CD4-positive, alpha-beta T cell (primary cell): ENCODE data around the gene TTC39B. TPM values are rescaled to one million over a fixed set of nuclear protein-coding genes. Genes with fewer than 3 reads are reported as not detected.

Source experiments
- ATAC-seq: fragments of 200-7000 bp; cut with Tn5 transposase; one replicate; pipeline ENCODE4 v1.10.0; 2022; ENCODE audit warnings: mild to moderate bottlenecking; ENCODE audit not compliant: poor library complexity
- CTCF ChIA-PET: fragments of 350-600 bp; sonication (Branson Sonifier 250); formaldehyde crosslinking; loops from one replicate; lab custom pipeline; 2021; ENCODE audit warnings: antibody characterized with exemption, inconsistent platforms; lab: Charles Lee
- POLR2A ChIA-PET: fragments of 350-600 bp; sonication (Branson Sonifier 250); formaldehyde crosslinking; loops from one replicate; lab custom pipeline; 2021; ENCODE audit warnings: antibody characterized with exemption, inconsistent platforms; lab: Charles Lee
- DNase-seq, 14 experiments: peaks; one replicate each; pipeline ENCODE4 v3.0.0-alpha.2; 2013 to 2020; ENCODE audit warnings: mixed read lengths in 2 of 14
- H3K27ac ChIP-seq, 2 donors: one replicate each; pipeline versions ENCODE4 v1.5.1 to v1.7.0; 2013; ENCODE audit warnings: low read length in 2 of 2, low read depth in 1 of 2, mild to moderate bottlenecking in 1 of 2
- H3K27me3 ChIP-seq, 2 experiments: 1 replicate in 1 of 2; 2 replicates in 1 of 2; pipeline versions ENCODE4 v1.6.1 to v1.7.0; 2013; ENCODE audit warnings: low read length in 2 of 2, control low read depth in 1 of 2, mild to moderate bottlenecking in 1 of 2, moderate library complexity in 1 of 2; ENCODE audit not compliant: insufficient read depth in 2 of 2, control insufficient read depth in 1 of 2
- H3K36me3 ChIP-seq: one replicate; pipeline ENCODE4 v1.6.1; 2013; ENCODE audit warnings: low read length, control low read depth; ENCODE audit not compliant: insufficient read depth
- H3K4me1 ChIP-seq: one replicate; pipeline ENCODE4 v1.6.1; 2013; ENCODE audit warnings: low read length, control low read depth; ENCODE audit not compliant: insufficient read depth
- H3K4me3 ChIP-seq: one replicate; pipeline ENCODE4 v1.5.1; 2013; ENCODE audit warnings: mild to moderate bottlenecking, low read length, moderate library complexity
- H3K9me3 ChIP-seq, 2 experiments: 1 replicate in 1 of 2; 2 replicates in 1 of 2; pipeline versions ENCODE4 v1.6.1 to v1.7.0; 2013; ENCODE audit warnings: low read length in 2 of 2, mild to moderate bottlenecking in 2 of 2, control low read depth in 1 of 2, moderate library complexity in 1 of 2; ENCODE audit not compliant: control insufficient read depth in 1 of 2, insufficient read depth in 1 of 2
- H3K27ac Mint-ChIP-seq: one replicate; pipeline ENCODE4 v1.8.0; 2020; ENCODE audit warnings: mixed read lengths
- H3K27me3 Mint-ChIP-seq: one replicate; pipeline ENCODE4 v1.8.0; 2021; ENCODE audit warnings: mixed read lengths
- H3K36me3 Mint-ChIP-seq: one replicate; pipeline ENCODE4 v1.8.0; 2021; ENCODE audit warnings: low read depth, mixed read lengths
- H3K4me1 Mint-ChIP-seq: one replicate; pipeline ENCODE4 v1.8.0; 2021; ENCODE audit warnings: low read depth, mixed read lengths
- H3K4me3 Mint-ChIP-seq: one replicate; pipeline ENCODE4 v1.8.0; 2020; ENCODE audit warnings: mild to moderate bottlenecking, mixed read lengths
- H3K9me3 Mint-ChIP-seq: one replicate; pipeline ENCODE4 v1.8.0; 2020; ENCODE audit warnings: mixed read lengths
- intact Hi-C, 2 experiments: fragments of 100-400 bp; cut with DNase I in 1 of 2; cut with micrococcal nuclease in 1 of 2; formaldehyde crosslinking; loops; one replicate each; pipeline versions ENCODE4 v1.15.1 to v1.9.0; 2023 to 2025; cut with DNase I, micrococcal nuclease
- total RNA-seq, 174 experiments: library from RNA in 2 of 174; stranded (reverse) in 2 of 174; gene quantifications; one replicate each; pipeline ENCODE4 v1.2.3 and lab custom pipeline; 2021 to 2026
- TF ChIP-seq, protein P1 (sequence below): fragments of 200-600 bp; IDR thresholded peaks from one replicate; pipeline ENCODE4 v1.8.0; 2022; ENCODE audit warnings: antibody characterized with exemption, mild to moderate bottlenecking

The TTC39B gene
- total RNA-seq, 2 experiments from 2014 or later: 37.6 to 43.6 TPM

DNA sequence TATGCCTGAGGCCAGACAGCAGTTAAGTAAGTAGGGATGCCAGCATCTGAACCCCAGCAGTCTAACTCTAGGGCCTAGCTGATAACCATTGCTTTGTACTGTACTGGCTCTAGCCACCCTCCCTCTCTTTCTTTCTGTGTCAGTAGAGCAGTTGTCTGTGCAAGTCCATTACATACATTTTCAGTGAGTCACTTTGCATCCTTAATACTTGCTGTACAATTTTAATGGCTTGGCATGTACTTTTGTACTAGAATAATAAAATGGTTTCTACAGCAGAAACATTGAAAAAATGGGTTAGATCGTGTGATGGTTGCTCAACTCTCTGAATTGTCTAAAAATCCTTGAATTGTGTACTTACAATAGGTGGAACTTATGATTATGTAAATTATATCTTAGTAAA, 1.5 kb upstream of the TTC39B start:
- Mint-ChIP-seq H3K4me3 (peak overlapping the region; percentile 99), H3K27ac (peak overlapping the region; percentile 87), H3K4me1 (peaks cover 65% of the 10 kb centered on the region), H3K9me3 (no peaks in the 10 kb centered on the region), H3K36me3 (peaks cover 20% of the 10 kb centered on the region), H3K27me3 (no peaks in the 10 kb centered on the region)
- Histone ChIP-seq H3K4me1 (peaks cover 34% of the 10 kb centered on the region), H3K27me3 (no peaks in the 10 kb centered on the region), H3K9me3 (no peaks in the 10 kb centered on the region), H3K27ac (peak overlapping the region in 1 of 2 donors; percentile 2), H3K4me3 (no peak overlapping the region), H3K36me3 (no peaks in the 10 kb centered on the region)
- DNase-seq: no peak
- TF ChIP-seq, protein P1, sequence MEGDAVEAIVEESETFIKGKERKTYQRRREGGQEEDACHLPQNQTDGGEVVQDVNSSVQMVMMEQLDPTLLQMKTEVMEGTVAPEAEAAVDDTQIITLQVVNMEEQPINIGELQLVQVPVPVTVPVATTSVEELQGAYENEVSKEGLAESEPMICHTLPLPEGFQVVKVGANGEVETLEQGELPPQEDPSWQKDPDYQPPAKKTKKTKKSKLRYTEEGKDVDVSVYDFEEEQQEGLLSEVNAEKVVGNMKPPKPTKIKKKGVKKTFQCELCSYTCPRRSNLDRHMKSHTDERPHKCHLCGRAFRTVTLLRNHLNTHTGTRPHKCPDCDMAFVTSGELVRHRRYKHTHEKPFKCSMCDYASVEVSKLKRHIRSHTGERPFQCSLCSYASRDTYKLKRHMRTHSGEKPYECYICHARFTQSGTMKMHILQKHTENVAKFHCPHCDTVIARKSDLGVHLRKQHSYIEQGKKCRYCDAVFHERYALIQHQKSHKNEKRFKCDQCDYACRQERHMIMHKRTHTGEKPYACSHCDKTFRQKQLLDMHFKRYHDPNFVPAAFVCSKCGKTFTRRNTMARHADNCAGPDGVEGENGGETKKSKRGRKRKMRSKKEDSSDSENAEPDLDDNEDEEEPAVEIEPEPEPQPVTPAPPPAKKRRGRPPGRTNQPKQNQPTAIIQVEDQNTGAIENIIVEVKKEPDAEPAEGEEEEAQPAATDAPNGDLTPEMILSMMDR: no peak
- intact Hi-C loops: loop anchor here in 1 of 2 experiments (5.0 kb wide), 1 partner anchor 114 kb away; the partner anchor contains the start of gene SNAPC3
- ATAC-seq: no peak
- POLR2A ChIA-PET: interaction anchor here (0.7 to 4.6 kb wide), 7 partner anchors 8 to 203 kb away, joined by 3 to 69 read pairs (median 21); partner anchors contain the start of gene PSIP1
- CTCF ChIA-PET: interaction anchor here (0.6 to 3.0 kb wide), 3 partner anchors 10 to 35 kb away, joined by 3 to 12 read pairs (median 3); no protein-coding TSS in a partner anchor

GRCh38 chr9:15307523-15307841, 466 bp upstream of the TTC39B start:
- Mint-ChIP-seq H3K4me1 (peaks cover 65% of the 10 kb centered on the region), H3K27ac (peak overlapping the region; percentile 87), H3K9me3 (no peaks in the 10 kb centered on the region), H3K27me3 (no peaks in the 10 kb centered on the region), H3K36me3 (peaks cover 20% of the 10 kb centered on the region), H3K4me3 (peak overlapping the region; percentile 99)
- Histone ChIP-seq H3K9me3 (no peaks in the 10 kb centered on the region), H3K4me3 (peak overlapping the region; percentile 99), H3K4me1 (peaks cover 34% of the 10 kb centered on the region), H3K27ac (peak overlapping the region; percentile 75 to 82), H3K27me3 (no peaks in the 10 kb centered on the region), H3K36me3 (no peaks in the 10 kb centered on the region)
- no peak for DNase-seq
- TF ChIP-seq, protein P1: no peak
- POLR2A ChIA-PET: interaction anchor here (0.8 to 4.6 kb wide), 9 partner anchors 7 to 233 kb away, joined by 3 to 56 read pairs (median 3); partner anchors contain the start of genes PSIP1 and SNAPC3
- CTCF ChIA-PET: interaction anchor here (3.0 kb wide), 1 partner anchor 14 kb away, joined by 12 read pairs; no protein-coding TSS in a partner anchor
- intact Hi-C loops: loop anchor here (1.0 to 5.0 kb wide), 3 partner anchors 8 to 115 kb away; partner anchors contain the start of gene SNAPC3 (in 1 of the 2)
- no peak for ATAC-seq

DNA sequence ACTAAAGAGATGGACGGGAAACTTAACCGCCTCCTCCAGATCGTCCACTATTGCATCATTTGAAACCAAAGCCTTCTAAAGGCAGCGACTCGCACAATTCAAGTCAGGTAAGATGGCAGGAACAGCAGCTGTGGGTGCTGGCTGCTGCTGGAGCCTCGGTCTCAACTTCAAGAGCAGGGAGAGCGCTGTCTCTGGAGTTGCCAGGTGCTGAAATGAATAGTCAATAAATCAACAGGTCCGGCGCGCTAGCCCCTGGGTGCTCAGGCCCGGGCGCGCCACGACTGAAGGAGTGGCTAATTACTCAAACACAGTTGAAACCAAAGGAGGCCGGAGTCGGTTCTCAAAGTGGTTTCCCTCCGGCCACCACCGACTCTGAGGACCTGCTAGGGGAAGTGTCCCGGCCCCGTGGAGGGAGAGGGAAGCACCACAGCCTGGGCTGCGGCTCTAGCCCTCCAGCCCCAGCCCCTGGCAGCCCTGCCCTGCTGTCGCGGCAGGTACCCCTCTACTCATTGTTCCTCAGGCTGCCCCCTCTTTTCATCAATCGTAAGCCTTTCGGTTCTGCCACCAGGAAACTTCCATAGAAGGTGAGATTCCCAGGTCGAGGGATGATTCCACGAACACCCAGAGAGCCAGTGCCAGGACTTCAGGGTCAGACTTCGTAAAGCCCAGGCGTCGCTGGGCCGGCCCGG, 804 bp downstream of the TTC39B start:
- Histone ChIP-seq H3K4me3 (peak overlapping the region; percentile 99), H3K4me1 (peaks cover 36% of the 10 kb centered on the region), H3K9me3 (no peaks in the 10 kb centered on the region), H3K27ac (peak overlapping the region; percentile 75 to 80), H3K36me3 (no peaks in the 10 kb centered on the region), H3K27me3 (no peaks in the 10 kb centered on the region)
- ChIA-PET POLR2A (interaction anchor here (1.0 to 4.6 kb wide), 4 partner anchors 10 to 205 kb away, joined by 3 to 56 read pairs (median 12); partner anchors contain the start of genes PSIP1 and SNAPC3), CTCF (interaction anchor here (1.9 to 3.0 kb wide), 2 partner anchors 13 to 28 kb away, joined by 4 to 12 read pairs; no protein-coding TSS in a partner anchor)
- ATAC-seq: peak; percentile 58
- Mint-ChIP-seq H3K27me3 (no peaks in the 10 kb centered on the region), H3K27ac (peak overlapping the region; percentile 87), H3K9me3 (no peaks in the 10 kb centered on the region), H3K36me3 (peaks cover 20% of the 10 kb centered on the region), H3K4me3 (peak overlapping the region; percentile 99), H3K4me1 (peaks cover 59% of the 10 kb centered on the region)
- DNase-seq: peak in 11 of 14 experiments; percentile 22 to 79 (median 47)
- intact Hi-C loops: loop anchor here in 1 of 2 experiments (2.0 to 5.0 kb wide), 2 partner anchors 27 to 116 kb away; partner anchors contain the start of gene SNAPC3
- TF ChIP-seq, protein P1: no peak
